Stimulated activated effector memory CD8-positive, alpha-beta T cell treated with anti-CD3 and anti-CD28 coated beads, Interleukin-12 subunit alpha, Interleukin-12 subunit beta, amount 100 ng/mL, for 72 hours (primary cell): Measurements from ENCODE around the gene TRMT61A.

Experiments
- ATAC-seq: fragments of 150-1000 bp; cut with Tn5 transposase; 2 replicates; pipeline ENCODE4 v1.10.0; 2021
- DNase-seq, 2 donors: peaks; one replicate each; pipeline ENCODE4 v3.0.0; 2021 to 2022; ENCODE audit warnings: low spot score in 2 of 2
- H3K27ac Mint-ChIP-seq: one replicate; pipeline ENCODE4 v1.8.0; 2022; ENCODE audit warnings: mild to moderate bottlenecking, mixed read lengths
- H3K36me3 Mint-ChIP-seq: one replicate; pipeline ENCODE4 v1.8.0; 2022; ENCODE audit warnings: mild to moderate bottlenecking, mixed read lengths
- H3K4me1 Mint-ChIP-seq: one replicate; pipeline ENCODE4 v1.8.0; 2022; ENCODE audit warnings: mixed read lengths
- H3K4me3 Mint-ChIP-seq: one replicate; pipeline ENCODE4 v1.8.0; 2022; ENCODE audit warnings: mild to moderate bottlenecking, mixed read lengths
- H3K9me3 Mint-ChIP-seq: one replicate; pipeline ENCODE4 v1.8.0; 2022; ENCODE audit warnings: mixed read lengths

The TRMT61A gene

DNA sequence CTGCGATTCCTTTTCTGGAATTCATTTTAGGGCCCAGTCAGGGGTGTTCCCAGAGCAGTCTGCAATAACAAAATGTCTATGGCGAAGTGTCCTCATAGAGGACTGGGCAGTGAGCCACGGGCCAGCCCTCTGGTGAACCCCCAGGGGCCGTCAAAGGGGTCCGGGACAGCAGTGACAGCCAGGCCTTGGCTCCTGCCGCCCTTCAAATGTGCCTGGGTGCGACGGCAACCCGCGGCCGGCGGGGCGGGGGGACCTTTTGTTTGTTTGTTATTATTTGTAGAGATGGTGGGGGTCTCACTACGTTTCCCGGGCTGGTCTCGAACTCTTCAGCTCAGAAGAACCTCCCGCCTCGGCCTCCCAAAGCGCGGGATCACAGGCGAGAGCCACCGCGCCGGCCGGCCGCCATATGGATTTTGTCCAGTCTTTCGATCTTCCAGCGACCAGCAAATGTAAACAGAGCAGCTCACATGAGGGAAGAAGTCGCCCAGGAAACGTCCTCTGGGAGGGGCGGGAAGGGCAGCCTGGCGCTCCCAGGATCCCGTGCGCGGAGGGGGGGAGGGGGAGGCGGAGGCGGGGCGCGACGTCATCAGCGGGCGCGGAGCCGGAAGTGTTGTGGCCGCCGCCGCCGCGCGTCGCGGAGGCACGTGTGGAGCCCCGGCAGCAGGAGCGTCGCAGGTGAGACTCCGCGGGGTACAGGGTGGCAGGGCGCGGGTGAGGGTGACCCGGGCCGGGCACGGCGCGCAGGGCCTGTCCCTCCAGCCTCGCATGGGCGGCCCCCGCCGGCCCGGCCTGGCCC is at the start of gene TRMT61A:
TRMT61A (plus strand) TSS at position 610 of the 796 bp plus-strand sequence. CDS start 783 bp downstream, outside the sequence.
- H3K9me3 Mint-ChIP-seq, result no peaks in the 10 kb centered on the region
- DNase-seq (peak; percentile 64 to 84), ATAC-seq (peak; percentile 81)
- H3K4me3 Mint-ChIP-seq, result peak within 1 kb of the TSS; percentile 91
- peaks cover 42% of the 10 kb centered on the region for H3K36me3 Mint-ChIP-seq
- H3K27ac Mint-ChIP-seq, result peak within 1 kb of the TSS; percentile 96
- H3K4me1 Mint-ChIP-seq, result peaks cover 50% of the 10 kb centered on the region

- no peak for DNase-seq
- ATAC-seq, result peak; percentile 82
- Mint-ChIP-seq H3K4me1 (peaks cover 10% of the 10 kb centered on the region), H3K4me3 (no peak overlapping the region), H3K27ac (peak overlapping the region; percentile 29), H3K9me3 (no peaks in the 10 kb centered on the region), H3K36me3 (peaks cover 100% of the 10 kb centered on the region)
Observed at GRCh38 chr14:103480595-103480994, 48.4 kb upstream of the TRMT61A start.

DNA sequence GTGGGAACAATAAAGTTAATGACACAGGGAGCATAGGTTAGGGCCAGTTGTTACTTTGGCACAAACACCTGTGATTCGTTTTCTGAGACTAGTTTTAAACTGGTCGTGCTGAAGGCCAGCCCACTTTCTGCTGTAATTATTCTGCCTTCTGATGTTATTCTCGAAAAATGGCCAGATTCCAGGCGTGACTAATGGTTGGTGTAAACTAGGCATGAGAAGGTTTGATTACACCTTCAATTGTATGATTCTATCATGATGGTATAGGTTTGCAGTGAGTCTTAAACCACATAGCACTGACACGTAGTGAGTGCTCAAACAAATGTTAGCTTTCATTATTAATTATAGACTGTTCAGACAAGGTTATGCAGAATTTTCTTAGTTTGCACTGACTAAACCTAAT is 45.4 kb upstream of the TRMT61A start:
- Mint-ChIP-seq H3K4me1 (peaks cover 10% of the 10 kb centered on the region), H3K36me3 (peaks cover 100% of the 10 kb centered on the region), H3K9me3 (no peaks in the 10 kb centered on the region), H3K4me3 (no peak overlapping the region), H3K27ac (no peak overlapping the region)
- DNase-seq, result no peak
- ATAC-seq, result no peak

DNA sequence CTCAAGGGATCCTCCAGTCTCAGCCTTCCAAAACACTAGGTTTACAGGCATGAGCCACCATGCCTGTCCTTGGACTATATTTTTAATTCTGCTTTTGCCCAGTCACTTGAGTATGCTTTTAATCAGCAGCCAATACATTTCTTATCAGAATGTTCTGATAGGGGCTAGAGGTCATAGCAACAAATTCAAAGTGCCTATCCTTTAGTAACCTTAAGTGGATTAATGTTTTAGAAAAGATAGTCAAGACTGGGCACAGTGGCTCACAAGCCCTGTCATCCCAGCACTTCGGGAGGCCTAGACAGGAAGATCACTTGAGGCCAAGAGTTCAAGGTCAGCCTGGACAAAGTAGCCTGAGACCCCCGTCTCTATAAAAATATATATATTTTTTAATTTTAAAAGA is 43.5 kb upstream of the TRMT61A start:
- ATAC-seq, result no peak
- H3K27ac Mint-ChIP-seq, result no peak overlapping the region

GRCh38 chr14:103488071-103488470 is 40.9 kb upstream of the TRMT61A start:
- Mint-ChIP-seq H3K4me1 (no peaks in the 10 kb centered on the region), H3K36me3 (peaks cover 99% of the 10 kb centered on the region), H3K9me3 (no peaks in the 10 kb centered on the region), H3K4me3 (no peak overlapping the region), H3K27ac (peak overlapping the region; percentile 32)
- ATAC-seq (no peak), DNase-seq (no peak)

More for the DNA sequence above, 43.5 kb upstream of the TRMT61A start:
- Mint-ChIP-seq H3K36me3 (peaks cover 99% of the 10 kb centered on the region), H3K4me1 (peaks cover 7% of the 10 kb centered on the region), H3K4me3 (no peak overlapping the region), H3K9me3 (no peaks in the 10 kb centered on the region)
- no peak for DNase-seq

DNA sequence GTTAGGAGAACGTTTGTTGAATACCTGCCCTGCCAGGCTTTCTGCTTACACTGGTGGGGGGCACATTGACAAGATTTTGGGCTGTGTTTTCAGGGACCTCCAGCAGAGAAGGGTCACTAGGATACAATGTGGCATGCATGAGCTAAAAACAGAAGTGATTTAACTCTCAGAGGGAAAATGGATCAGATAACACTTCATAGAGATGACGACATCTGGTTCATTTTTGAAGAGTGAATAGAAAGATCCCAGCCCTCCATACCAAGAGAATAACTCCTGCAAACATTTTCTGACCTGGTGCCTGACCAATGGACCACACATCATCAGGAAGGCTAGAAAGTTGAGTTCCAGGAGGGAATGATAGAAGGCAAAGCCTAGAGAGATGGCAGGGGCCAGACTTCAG is 40.0 kb upstream of the TRMT61A start:
- Mint-ChIP-seq H3K9me3 (no peaks in the 10 kb centered on the region), H3K4me3 (no peak overlapping the region), H3K27ac (peak overlapping the region; percentile 32), H3K4me1 (no peaks in the 10 kb centered on the region), H3K36me3 (peaks cover 99% of the 10 kb centered on the region)
- DNase-seq, result no peak
- no peak for ATAC-seq

GRCh38 chr14:103489621-103490020 is 39.4 kb upstream of the TRMT61A start:
- peak overlapping the region; percentile 32 for H3K27ac Mint-ChIP-seq
- peaks cover 99% of the 10 kb centered on the region for H3K36me3 Mint-ChIP-seq
- ATAC-seq, result no peak
- no peaks in the 10 kb centered on the region for H3K4me1 Mint-ChIP-seq
- H3K9me3 Mint-ChIP-seq, result no peaks in the 10 kb centered on the region
- DNase-seq, result no peak
- no peak overlapping the region for H3K4me3 Mint-ChIP-seq

DNA sequence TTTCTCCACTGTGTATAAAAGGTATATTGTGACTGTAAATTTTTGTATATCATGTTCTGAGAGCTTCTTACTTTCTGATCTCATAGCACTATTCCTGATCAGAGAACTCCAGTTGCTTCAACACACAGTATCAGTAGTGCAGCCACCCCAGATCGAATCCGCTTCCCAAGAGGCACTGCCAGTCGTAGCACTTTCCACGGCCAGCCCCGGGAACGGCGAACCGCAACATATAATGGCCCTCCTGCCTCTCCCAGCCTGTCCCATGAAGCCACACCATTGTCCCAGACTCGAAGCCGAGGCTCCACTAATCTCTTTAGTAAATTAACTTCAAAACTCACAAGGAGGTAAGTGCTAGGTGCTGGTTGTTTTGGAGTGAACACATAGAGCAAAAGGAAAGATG is 37.3 kb upstream of the TRMT61A start:
- peaks cover 99% of the 10 kb centered on the region for H3K36me3 Mint-ChIP-seq

GRCh38 chr14:103492156-103492925 is 36.7 kb upstream of the TRMT61A start:
- peaks cover 99% of the 10 kb centered on the region for H3K36me3 Mint-ChIP-seq
- no peak for DNase-seq
- H3K4me3 Mint-ChIP-seq, result no peak overlapping the region
- no peak for ATAC-seq
- H3K9me3 Mint-ChIP-seq, result no peaks in the 10 kb centered on the region
- no peak overlapping the region for H3K27ac Mint-ChIP-seq
- no peaks in the 10 kb centered on the region for H3K4me1 Mint-ChIP-seq

More for the DNA sequence above, 37.3 kb upstream of the TRMT61A start:
- ATAC-seq (no peak), DNase-seq (no peak)
- Mint-ChIP-seq H3K27ac (no peak overlapping the region), H3K4me3 (no peak overlapping the region), H3K9me3 (no peaks in the 10 kb centered on the region), H3K4me1 (no peaks in the 10 kb centered on the region)

GRCh38 chr14:103495854-103496253 is 33.1 kb upstream of the TRMT61A start:
- Mint-ChIP-seq H3K27ac (no peak overlapping the region), H3K36me3 (peaks cover 99% of the 10 kb centered on the region), H3K9me3 (no peaks in the 10 kb centered on the region), H3K4me3 (no peak overlapping the region), H3K4me1 (peaks cover 10% of the 10 kb centered on the region)
- DNase-seq (no peak), ATAC-seq (no peak)

DNA sequence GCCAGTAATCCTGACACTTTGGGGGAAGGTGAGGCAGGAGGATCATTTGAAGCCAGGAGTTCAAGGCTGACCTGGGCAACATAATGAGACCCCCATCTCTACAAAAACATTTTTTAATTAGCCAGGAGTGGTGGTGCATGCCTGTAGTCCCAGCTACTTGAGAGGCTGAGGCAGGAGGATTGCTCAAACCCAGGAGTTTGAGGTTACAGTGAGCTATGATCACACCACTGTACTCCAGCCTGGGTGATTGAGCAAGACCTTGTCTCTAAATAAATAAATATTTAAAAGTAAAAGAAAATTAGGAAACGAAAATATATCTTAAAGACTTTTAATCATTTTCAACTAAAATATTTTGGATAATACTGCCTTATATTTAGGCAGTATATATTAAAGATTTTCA is 32.2 kb upstream of the TRMT61A start:
- no peak overlapping the region for H3K27ac Mint-ChIP-seq
- no peak for ATAC-seq
- H3K4me1 Mint-ChIP-seq, result peaks cover 18% of the 10 kb centered on the region
- H3K36me3 Mint-ChIP-seq, result peaks cover 99% of the 10 kb centered on the region
- no peak for DNase-seq
- H3K4me3 Mint-ChIP-seq, result no peak overlapping the region
- H3K9me3 Mint-ChIP-seq, result no peaks in the 10 kb centered on the region

DNA sequence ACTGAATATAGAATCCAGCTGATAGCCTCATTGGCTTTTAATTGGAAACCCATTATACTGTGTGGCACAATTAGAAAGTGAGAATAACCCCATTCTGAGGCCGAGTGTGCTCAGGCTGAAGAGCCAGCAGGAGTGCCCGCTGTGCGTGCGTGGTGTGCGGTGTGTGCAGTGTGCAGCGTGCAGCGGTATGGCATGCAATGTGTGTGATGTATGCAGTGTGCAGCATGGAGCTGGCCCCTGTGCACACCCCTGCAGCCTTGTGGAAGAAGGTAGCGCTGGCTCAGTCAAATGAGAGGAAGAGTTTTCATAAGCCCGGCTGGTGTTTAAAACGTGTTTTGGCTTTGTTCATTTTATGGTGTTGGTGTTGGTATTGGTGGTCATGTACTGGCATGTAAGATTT is 29.3 kb upstream of the TRMT61A start:
- peaks cover 99% of the 10 kb centered on the region for H3K36me3 Mint-ChIP-seq
- H3K4me1 Mint-ChIP-seq, result peaks cover 18% of the 10 kb centered on the region
- no peak overlapping the region for H3K4me3 Mint-ChIP-seq
- H3K9me3 Mint-ChIP-seq, result no peaks in the 10 kb centered on the region
- DNase-seq (no peak), ATAC-seq (peak; percentile 55)
- no peak overlapping the region for H3K27ac Mint-ChIP-seq

- peaks cover 99% of the 10 kb centered on the region for H3K36me3 Mint-ChIP-seq
- no peak overlapping the region for H3K27ac Mint-ChIP-seq
- H3K4me1 Mint-ChIP-seq, result peaks cover 24% of the 10 kb centered on the region
- peak; percentile 94 for ATAC-seq
- no peaks in the 10 kb centered on the region for H3K9me3 Mint-ChIP-seq
- H3K4me3 Mint-ChIP-seq, result no peak overlapping the region
- peak; percentile 64 to 85 for DNase-seq
Observed at GRCh38 chr14:103500148-103500990, 28.6 kb upstream of the TRMT61A start.

- Mint-ChIP-seq H3K4me3 (no peak overlapping the region), H3K36me3 (peaks cover 99% of the 10 kb centered on the region), H3K27ac (peak overlapping the region; percentile 24), H3K4me1 (peaks cover 26% of the 10 kb centered on the region), H3K9me3 (no peaks in the 10 kb centered on the region)
- ATAC-seq (no peak), DNase-seq (no peak)
Observed at GRCh38 chr14:103501041-103501870, 27.7 kb upstream of the TRMT61A start.
